HEK293 (cell line): ENCODE measurements around the gene COTL1.

Experiments
- CTCF ChIA-PET: fragments of 350-600 bp; formaldehyde crosslinking; extraction: SDS; loops from one replicate; lab custom pipeline; 2021; ENCODE audit warnings: antibody characterized with exemption; lab: Yijun Ruan, JAX
- POLR2A ChIA-PET: fragments of 300-600 bp; formaldehyde crosslinking; extraction: SDS; loops from one replicate; lab custom pipeline; 2020; ENCODE audit warnings: antibody characterized with exemption, inconsistent platforms; lab: Yijun Ruan, JAX
- H3K27ac ChIP-seq: fragments of 200-500 bp; sonication (Bioruptor generic); 2 replicates; pipeline ENCODE4 v1.5.1; 2014; ENCODE audit warnings: low read depth, low read length, control low read depth, inconsistent platforms; ENCODE audit errors: extremely low read depth
- H3K36me3 ChIP-seq, 2 experiments: fragments of 200-500 bp in 1 of 2; sonication (Bioruptor generic) in 1 of 2; 1 replicate in 1 of 2; 2 replicates in 1 of 2; pipeline ENCODE4 v1.5.1; 2014 to 2017; ENCODE audit warnings: inconsistent platforms in 2 of 2, low read length in 2 of 2; ENCODE audit not compliant: control insufficient read depth in 2 of 2, insufficient read depth in 1 of 2
- H3K4me1 ChIP-seq: fragments of 200-500 bp; sonication (Bioruptor generic); 2 replicates; pipeline ENCODE4 v1.5.1; 2014; ENCODE audit warnings: mild to moderate bottlenecking, low read length, inconsistent platforms; ENCODE audit not compliant: control insufficient read depth, insufficient read depth
- H3K4me3 ChIP-seq: 2 replicates; pipeline ENCODE4 v1.5.1; 2011; ENCODE audit warnings: low read depth, mild to moderate bottlenecking, control low read depth, low read length, moderate library complexity
- H3K9me3 ChIP-seq: fragments of 200-500 bp; sonication (Bioruptor generic); 2 replicates; pipeline ENCODE4 v1.5.1; 2014; ENCODE audit warnings: low read depth, low read length, inconsistent platforms; ENCODE audit not compliant: control insufficient read depth, insufficient read depth
- KLF16 ChIP-seq: fragments of 450-650 bp; formaldehyde crosslinking; IDR thresholded peaks from 2 replicates; pipeline ENCODE4 v1.5.1; 2017; ENCODE audit warnings: missing biosample characterization, missing genetic modification characterization
- MEIS1 ChIP-seq: sonication (generic); formaldehyde crosslinking; IDR thresholded peaks from 2 replicates; pipeline ENCODE4 v1.8.1; 2022; ENCODE audit warnings: missing genetic modification reagents, mild to moderate bottlenecking, borderline replicate concordance
- MYNN ChIP-seq: fragments of 450-650 bp; formaldehyde crosslinking; IDR thresholded peaks from 2 replicates; pipeline ENCODE4 v1.5.1; 2016; ENCODE audit warnings: missing biosample characterization, missing genetic modification characterization, borderline replicate concordance
- PRDM2 ChIP-seq: fragments of 450-650 bp; formaldehyde crosslinking; IDR thresholded peaks from 2 replicates; pipeline ENCODE4 v1.5.1; 2016; ENCODE audit warnings: missing biosample characterization, missing genetic modification characterization, borderline replicate concordance
- REPIN1 ChIP-seq: fragments of 450-650 bp; formaldehyde crosslinking; IDR thresholded peaks from 2 replicates; pipeline ENCODE4 v1.5.1; 2017; ENCODE audit warnings: missing biosample characterization, missing genetic modification characterization, low read depth
- ZBTB17 ChIP-seq: fragments of 450-650 bp; formaldehyde crosslinking; IDR thresholded peaks from 2 replicates; pipeline ENCODE4 v1.5.1; 2016; ENCODE audit warnings: missing biosample characterization, missing genetic modification characterization
- ZFP3 ChIP-seq: fragments of 450-650 bp; formaldehyde crosslinking; IDR thresholded peaks from 2 replicates; pipeline ENCODE4 v1.5.1; 2016; ENCODE audit warnings: low read depth, missing biosample characterization, missing genetic modification characterization
- ZNF169 ChIP-seq: fragments of 450-650 bp; formaldehyde crosslinking; IDR thresholded peaks from 2 replicates; pipeline ENCODE4 v1.5.1; 2016; ENCODE audit warnings: missing biosample characterization, missing genetic modification characterization
- ZNF175 ChIP-seq: fragments of 450-650 bp; formaldehyde crosslinking; IDR thresholded peaks from 2 replicates; pipeline ENCODE4 v1.5.1; 2016; ENCODE audit warnings: missing biosample characterization, missing genetic modification characterization
- ZNF354C ChIP-seq: fragments of 450-650 bp; formaldehyde crosslinking; IDR thresholded peaks from 2 replicates; pipeline ENCODE4 v1.5.1; 2016; ENCODE audit warnings: missing biosample characterization, missing genetic modification characterization, low read depth, borderline replicate concordance
- ZNF426 ChIP-seq: fragments of 450-650 bp; formaldehyde crosslinking; IDR thresholded peaks from 2 replicates; pipeline ENCODE4 v1.5.1; 2017; ENCODE audit warnings: missing biosample characterization, missing genetic modification characterization, mild to moderate bottlenecking, inconsistent platforms, moderate library complexity
- ZNF473 ChIP-seq: fragments of 450-650 bp; formaldehyde crosslinking; IDR thresholded peaks from 2 replicates; pipeline ENCODE4 v1.5.1; 2017; ENCODE audit warnings: missing biosample characterization, missing genetic modification characterization
- ZNF513 ChIP-seq: fragments of 450-650 bp; IDR thresholded peaks from 2 replicates; pipeline ENCODE4 v1.5.1; 2018; ENCODE audit warnings: missing biosample characterization, missing genetic modification characterization
- ZNF530 ChIP-seq: fragments of 450-650 bp; formaldehyde crosslinking; IDR thresholded peaks from 2 replicates; pipeline ENCODE4 v1.5.1; 2016; ENCODE audit warnings: low read depth, missing biosample characterization, missing genetic modification characterization
- ZNF596 ChIP-seq: fragments of 450-650 bp; IDR thresholded peaks from 2 replicates; pipeline ENCODE4 v1.5.0; 2018; ENCODE audit warnings: missing biosample characterization, mild to moderate bottlenecking, missing genetic modification characterization, moderate library complexity
- ZNF792 ChIP-seq: fragments of 450-650 bp; formaldehyde crosslinking; IDR thresholded peaks from 2 replicates; pipeline ENCODE4 v1.5.1; 2016; ENCODE audit warnings: missing biosample characterization, missing genetic modification characterization
- ZNF843 ChIP-seq: fragments of 450-650 bp; formaldehyde crosslinking; IDR thresholded peaks from 2 replicates; pipeline ENCODE4 v1.5.1; 2016; ENCODE audit warnings: missing biosample characterization, missing genetic modification characterization
- ZXDB ChIP-seq: fragments of 450-650 bp; formaldehyde crosslinking; IDR thresholded peaks from 2 replicates; pipeline ENCODE4 v1.5.1; 2016; ENCODE audit warnings: missing biosample characterization, missing genetic modification characterization

COTL1 gene

GRCh38 chr16:84617791-84618580, at the start of gene COTL1 (continued):
- TF ChIP-seq PRDM2 (tag by site-specific recombination): no peak
- TF ChIP-seq, all 188 proteins: peak for 18

DNA sequence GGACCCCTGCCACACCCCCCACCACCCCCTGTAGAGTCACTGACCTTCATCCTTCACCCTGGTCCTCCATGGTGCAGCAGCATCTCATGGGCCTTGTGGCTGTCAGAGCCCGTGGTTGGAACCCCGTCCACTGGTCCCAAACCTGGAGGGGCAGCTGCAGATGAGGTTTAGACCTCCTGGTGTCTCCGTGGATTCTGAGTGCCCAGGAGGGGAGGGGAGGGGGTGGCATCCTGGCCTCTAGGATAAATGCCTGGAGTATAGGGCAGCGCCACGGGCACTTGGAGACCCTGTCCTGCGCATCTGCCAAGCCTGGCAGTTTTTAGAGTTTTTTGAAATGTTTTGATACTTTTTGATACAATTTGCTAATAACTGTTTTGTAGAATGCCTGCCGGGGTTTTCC, 48.0 kb upstream of the COTL1 start:
- TF ChIP-seq MEIS1: no peak
- TF ChIP-seq ZNF843 (tag by site-specific recombination): no peak
- no peak for TF ChIP-seq MYNN (tag by site-specific recombination)
- no peak for TF ChIP-seq ZNF175 (tag by site-specific recombination)
- no peak for TF ChIP-seq ZNF513 (tag by site-specific recombination)
- no peak for TF ChIP-seq ZNF169
- TF ChIP-seq REPIN1 (tag by site-specific recombination): no peak
- no peak for TF ChIP-seq ZNF426 (tag by site-specific recombination)
- TF ChIP-seq ZXDB (tag by site-specific recombination): no peak
- no peak for TF ChIP-seq ZNF530 (tag by site-specific recombination)
- no peak for TF ChIP-seq ZNF354C (tag by site-specific recombination)
- no peak for TF ChIP-seq ZNF792 (tag by site-specific recombination)
- TF ChIP-seq KLF16 (tag by site-specific recombination): no peak
- TF ChIP-seq ZFP3 (tag by site-specific recombination): no peak
- TF ChIP-seq ZNF473 (tag by site-specific recombination): no peak
- no peak for TF ChIP-seq ZBTB17 (tag by site-specific recombination)
- TF ChIP-seq ZNF596 (tag by site-specific recombination): no peak
- TF ChIP-seq, all 188 proteins: peak for 0
- Histone ChIP-seq H3K4me1 (peaks cover 3% of the 10 kb centered on the region; the same call in 1 of the 2 replicates), H3K9me3 (no peaks in the 10 kb centered on the region), H3K27ac (no peak overlapping the region), H3K36me3 (peaks cover 0 to 45% of the 10 kb centered on the region in 2 experiments; a peak in 2 of 3 replicates), H3K4me3 (no peak overlapping the region)
- ChIA-PET POLR2A (interaction anchor here (1.5 kb wide), 1 partner anchor 18 kb away, joined by 3 read pairs; the partner anchor contains the start of gene KLHL36), CTCF (interaction anchor here (0.6 to 2.1 kb wide), 7 partner anchors 39 to 305 kb away, joined by 3 to 9 read pairs (median 3); no protein-coding TSS in a partner anchor)
